ENCODE results near the gene RPS16. TPM values are rescaled to one million over a fixed set of nuclear protein-coding genes. Genes with fewer than 3 reads are reported as not detected.

RPS16 gene
- total RNA-seq, 1 donor from 2014 or later = 1,453 TPM

- H3K27ac ChIP-seq = peak overlapping the region; percentile 83 to 85
- H3K36me3 ChIP-seq = peaks cover 24 to 45% of the 10 kb centered on the region in 2 donors
- peak in 1 of 2 donors; percentile 83 for DNase-seq (ENCODE audit: low spot score in 2 of 2)
- peaks cover 6 to 20% of the 10 kb centered on the region in 2 donors for H3K4me1 ChIP-seq
- intact Hi-C loops (cut with DNase I) = no loop called here
- peak overlapping the region; percentile 1 to 32 for H3K4me3 ChIP-seq
- TF ChIP-seq CTCF (IDR thresholded peaks at IDR 0.05) = no peak
- H3K9me3 ChIP-seq = no peaks in the 10 kb centered on the region
- H3K27me3 ChIP-seq = no peaks in the 10 kb centered on the region
Observed at GRCh38 chr19:39428283-39429112, 7.3 kb downstream of the RPS16 start.

GRCh38 chr19:39427707-39428106 is 8.0 kb downstream of the RPS16 start:
- Histone ChIP-seq H3K4me1 (peaks cover 6 to 20% of the 10 kb centered on the region in 2 donors), H3K27ac (peak overlapping the region in 1 of 2 donors; percentile 83), H3K4me3 (no peak overlapping the region), H3K27me3 (no peaks in the 10 kb centered on the region), H3K36me3 (peaks cover 24 to 45% of the 10 kb centered on the region in 2 donors), H3K9me3 (no peaks in the 10 kb centered on the region)
- no peak for TF ChIP-seq CTCF (IDR thresholded peaks at IDR 0.05)
- intact Hi-C loops (cut with DNase I) = no loop called here
- no peak for DNase-seq (ENCODE audit: low spot score in 2 of 2)

DNA sequence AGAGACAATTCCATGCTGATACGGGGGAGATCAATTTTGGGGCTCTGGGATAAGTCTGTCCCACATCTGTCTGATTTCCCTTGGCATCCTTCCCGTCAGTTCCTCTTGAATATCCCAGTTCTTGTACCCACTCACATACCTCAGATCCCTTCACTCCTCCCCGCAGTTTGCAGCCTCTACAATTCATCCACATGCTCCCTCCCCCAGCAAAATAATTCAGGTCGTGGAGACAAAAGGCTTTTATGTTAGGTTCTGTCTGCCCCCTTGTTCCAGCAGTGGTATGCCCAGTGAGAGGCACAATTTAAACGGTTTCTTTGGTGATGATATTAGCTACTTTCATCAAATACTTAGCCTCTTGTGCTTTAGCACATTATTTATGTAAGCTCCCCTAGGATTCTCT is 9.6 kb downstream of the RPS16 start:
- Histone ChIP-seq H3K27me3 (no peaks in the 10 kb centered on the region), H3K9me3 (no peaks in the 10 kb centered on the region), H3K27ac (no peak overlapping the region), H3K4me1 (peaks cover 6 to 20% of the 10 kb centered on the region in 2 donors), H3K36me3 (peaks cover 32 to 46% of the 10 kb centered on the region in 2 donors), H3K4me3 (no peak overlapping the region)
- no peak for TF ChIP-seq CTCF (IDR thresholded peaks at IDR 0.05)
- DNase-seq (ENCODE audit: low spot score in 2 of 2) = no peak
- intact Hi-C loops (cut with DNase I) = no loop called here

DNA sequence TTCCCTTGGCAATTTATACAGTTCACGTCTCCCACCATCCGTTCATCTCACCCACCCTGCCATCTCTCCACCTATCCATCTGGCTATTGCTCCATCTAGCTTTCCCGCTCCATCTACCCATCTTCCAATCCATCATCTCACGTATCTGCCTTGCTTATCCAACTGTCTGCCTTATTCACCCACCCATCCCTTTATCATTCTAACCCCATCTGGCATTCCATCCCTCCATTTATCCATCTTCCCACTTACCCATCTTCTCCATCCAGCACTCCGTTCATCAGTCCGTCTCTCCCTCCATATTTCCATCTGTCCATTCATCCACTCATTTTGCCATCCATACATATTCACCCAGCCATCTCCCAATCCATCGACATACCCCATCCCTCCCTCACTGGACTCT is 10.0 kb downstream of the RPS16 start:
- TF ChIP-seq CTCF (IDR thresholded peaks at IDR 0.05) = no peak
- no peaks in the 10 kb centered on the region for H3K27me3 ChIP-seq

DNA sequence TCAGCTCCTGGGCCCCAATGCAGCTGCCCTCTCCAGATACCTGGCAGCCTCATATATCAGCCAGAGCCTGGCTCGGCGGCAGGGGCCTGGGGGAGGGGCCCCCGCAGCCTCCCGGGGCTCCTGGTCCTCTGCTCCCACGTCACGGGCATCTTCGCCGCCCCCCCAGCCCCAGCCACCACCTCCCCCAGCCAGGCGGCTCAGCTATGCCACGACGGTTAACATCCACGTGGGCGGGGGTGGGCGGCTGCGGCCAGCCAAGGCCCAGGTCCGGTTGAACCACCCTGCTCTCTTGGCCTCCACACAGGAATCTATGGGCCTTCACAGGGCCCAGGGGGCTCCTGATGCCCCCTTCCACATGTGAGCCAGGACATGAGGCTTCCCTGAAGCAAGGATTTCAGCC is 10.8 kb downstream of the RPS16 start:
- no peak overlapping the region for H3K27ac ChIP-seq
- no peak for DNase-seq (ENCODE audit: low spot score in 2 of 2)
- no peaks in the 10 kb centered on the region for H3K9me3 ChIP-seq
- TF ChIP-seq CTCF (IDR thresholded peaks at IDR 0.05) = no peak
- H3K4me3 ChIP-seq = no peak overlapping the region
- H3K36me3 ChIP-seq = peaks cover 34 to 55% of the 10 kb centered on the region in 2 donors
- H3K27me3 ChIP-seq = no peaks in the 10 kb centered on the region
- peaks cover 6 to 20% of the 10 kb centered on the region in 2 donors for H3K4me1 ChIP-seq
- intact Hi-C loops (cut with DNase I) = no loop called here

More for the DNA sequence above, 10.0 kb downstream of the RPS16 start:
- intact Hi-C loops (cut with DNase I) = no loop called here
- no peak overlapping the region for H3K4me3 ChIP-seq
- no peak overlapping the region for H3K27ac ChIP-seq
- H3K9me3 ChIP-seq = no peaks in the 10 kb centered on the region
- H3K36me3 ChIP-seq = peaks cover 34 to 48% of the 10 kb centered on the region in 2 donors
- no peak for DNase-seq (ENCODE audit: low spot score in 2 of 2)
- H3K4me1 ChIP-seq = peaks cover 6 to 20% of the 10 kb centered on the region in 2 donors
